ENCODE results near the gene ALDH16A1. TPM values are rescaled to one million over a fixed set of nuclear protein-coding genes. Genes with fewer than 3 reads are reported as not detected.
A peak's percentile ranks its signal among the peaks of the same experiment; 100 is the strongest.
"Not testable (repeated sequence)": the region's sequence is repeated elsewhere in the genome, so short reads cannot be mapped to it uniquely, and the experiment has no call there.

ALDH16A1 gene
- total RNA-seq, 2 donors from 2014 or later = 52.8 to 57.1 TPM

DNA sequence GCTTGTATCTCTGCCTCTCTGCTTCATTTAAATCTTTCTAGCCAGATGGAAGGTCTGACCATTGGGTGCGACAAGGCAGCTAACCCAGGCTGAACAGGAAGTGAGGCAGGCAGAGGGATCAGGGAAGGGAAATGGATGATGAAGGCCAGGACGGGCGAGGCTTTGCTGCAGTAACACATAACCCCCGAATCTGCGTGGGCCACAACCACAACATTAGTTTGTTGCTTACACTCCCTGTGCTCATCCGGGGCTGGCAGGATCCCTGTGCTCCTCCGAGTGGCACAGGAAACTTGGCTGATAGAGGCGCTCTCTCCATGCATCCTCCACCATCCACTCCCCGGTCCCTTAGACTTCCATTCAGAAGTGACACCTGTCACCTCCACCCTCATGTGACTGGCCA, 19.9 kb downstream of the ALDH16A1 start:
- peaks cover 16% of the 10 kb centered on the region for H3K27me3 Mint-ChIP-seq (ENCODE audit: insufficient read depth)

DNA sequence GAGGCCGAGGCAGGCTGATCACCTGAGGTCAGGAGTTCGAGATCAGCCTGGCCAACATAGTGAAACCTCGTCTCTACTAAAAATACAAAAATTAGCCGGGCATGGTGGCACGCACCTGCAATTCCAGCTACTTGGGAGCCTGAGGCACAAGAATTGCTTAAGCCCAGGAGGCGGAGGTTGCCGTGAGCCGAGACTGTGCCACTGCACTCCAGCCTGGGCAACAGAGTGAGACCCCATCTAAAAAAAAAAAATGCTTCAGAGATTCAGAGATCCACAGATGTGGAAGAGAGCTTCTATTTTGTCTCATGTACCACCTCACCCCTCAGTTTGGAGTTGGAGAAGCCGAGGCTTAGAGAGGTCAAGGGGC, 20.5 kb downstream of the ALDH16A1 start:
- 75 to 88% methylated on average over 8 to 9 of the region's 9 CpGs for WGBS, 2 experiments (ENCODE audit: insufficient coverage in 1 of 2, insufficient read length in 1 of 2)
- peaks cover 16% of the 10 kb centered on the region for H3K27me3 Mint-ChIP-seq (ENCODE audit: insufficient read depth)
- not testable (repeated sequence) for H3K4me3 ChIP-seq (ENCODE audit: low read length); H3K9me3 Mint-ChIP-seq; DNase-seq; H3K27ac Mint-ChIP-seq; H3K9ac ChIP-seq (ENCODE audit: extremely low read depth, low read length, poor library complexity, severe bottlenecking); H3K9me3 ChIP-seq (ENCODE audit: control insufficient read depth, low read length); H3K4me1 Mint-ChIP-seq; H3K4me3 Mint-ChIP-seq; H3K4me1 ChIP-seq (ENCODE audit: control insufficient read depth, insufficient read depth, low read length); H3K27ac ChIP-seq (ENCODE audit: low read depth, low read length)
- H3K36me3 Mint-ChIP-seq (ENCODE audit: low read depth) = peaks cover 16% of the 10 kb centered on the region
- peaks cover 11% of the 10 kb centered on the region for H3K27me3 ChIP-seq (ENCODE audit: control insufficient read depth, insufficient read depth, low read length, poor library complexity, severe bottlenecking)
- peaks cover 12% of the 10 kb centered on the region for H3K36me3 ChIP-seq (ENCODE audit: control insufficient read depth, insufficient read depth, low read length)

More for the DNA sequence above, 19.9 kb downstream of the ALDH16A1 start:
- H3K4me1 Mint-ChIP-seq = peaks cover 3% of the 10 kb centered on the region
- TF ChIP-seq, protein P1, sequence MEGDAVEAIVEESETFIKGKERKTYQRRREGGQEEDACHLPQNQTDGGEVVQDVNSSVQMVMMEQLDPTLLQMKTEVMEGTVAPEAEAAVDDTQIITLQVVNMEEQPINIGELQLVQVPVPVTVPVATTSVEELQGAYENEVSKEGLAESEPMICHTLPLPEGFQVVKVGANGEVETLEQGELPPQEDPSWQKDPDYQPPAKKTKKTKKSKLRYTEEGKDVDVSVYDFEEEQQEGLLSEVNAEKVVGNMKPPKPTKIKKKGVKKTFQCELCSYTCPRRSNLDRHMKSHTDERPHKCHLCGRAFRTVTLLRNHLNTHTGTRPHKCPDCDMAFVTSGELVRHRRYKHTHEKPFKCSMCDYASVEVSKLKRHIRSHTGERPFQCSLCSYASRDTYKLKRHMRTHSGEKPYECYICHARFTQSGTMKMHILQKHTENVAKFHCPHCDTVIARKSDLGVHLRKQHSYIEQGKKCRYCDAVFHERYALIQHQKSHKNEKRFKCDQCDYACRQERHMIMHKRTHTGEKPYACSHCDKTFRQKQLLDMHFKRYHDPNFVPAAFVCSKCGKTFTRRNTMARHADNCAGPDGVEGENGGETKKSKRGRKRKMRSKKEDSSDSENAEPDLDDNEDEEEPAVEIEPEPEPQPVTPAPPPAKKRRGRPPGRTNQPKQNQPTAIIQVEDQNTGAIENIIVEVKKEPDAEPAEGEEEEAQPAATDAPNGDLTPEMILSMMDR (conservative IDR thresholded peaks at IDR 0.05) = no peak
- no peaks in the 10 kb centered on the region for H3K9me3 ChIP-seq (ENCODE audit: control insufficient read depth, low read length)
- no peaks in the 10 kb centered on the region for H3K4me1 ChIP-seq (ENCODE audit: control insufficient read depth, insufficient read depth, low read length)
- no peak overlapping the region for H3K4me3 Mint-ChIP-seq
- no peak overlapping the region for H3K27ac ChIP-seq (ENCODE audit: low read depth, low read length)
- WGBS, 2 experiments (ENCODE audit: insufficient coverage in 1 of 2, insufficient read length in 1 of 2) = 89 to 95% methylated on average over 9 of the region's 9 CpGs
- no peak overlapping the region for H3K4me3 ChIP-seq (ENCODE audit: low read length)
- peaks cover 16% of the 10 kb centered on the region for H3K36me3 Mint-ChIP-seq (ENCODE audit: low read depth)
- H3K27ac Mint-ChIP-seq = no peak overlapping the region
- peaks cover 12% of the 10 kb centered on the region for H3K36me3 ChIP-seq (ENCODE audit: control insufficient read depth, insufficient read depth, low read length)
- DNase-seq = no peak
- no peak overlapping the region for H3K9ac ChIP-seq (ENCODE audit: extremely low read depth, low read length, poor library complexity, severe bottlenecking)
- H3K9me3 Mint-ChIP-seq = no peaks in the 10 kb centered on the region
- H3K27me3 ChIP-seq (ENCODE audit: control insufficient read depth, insufficient read depth, low read length, poor library complexity, severe bottlenecking) = peaks cover 11% of the 10 kb centered on the region

DNA sequence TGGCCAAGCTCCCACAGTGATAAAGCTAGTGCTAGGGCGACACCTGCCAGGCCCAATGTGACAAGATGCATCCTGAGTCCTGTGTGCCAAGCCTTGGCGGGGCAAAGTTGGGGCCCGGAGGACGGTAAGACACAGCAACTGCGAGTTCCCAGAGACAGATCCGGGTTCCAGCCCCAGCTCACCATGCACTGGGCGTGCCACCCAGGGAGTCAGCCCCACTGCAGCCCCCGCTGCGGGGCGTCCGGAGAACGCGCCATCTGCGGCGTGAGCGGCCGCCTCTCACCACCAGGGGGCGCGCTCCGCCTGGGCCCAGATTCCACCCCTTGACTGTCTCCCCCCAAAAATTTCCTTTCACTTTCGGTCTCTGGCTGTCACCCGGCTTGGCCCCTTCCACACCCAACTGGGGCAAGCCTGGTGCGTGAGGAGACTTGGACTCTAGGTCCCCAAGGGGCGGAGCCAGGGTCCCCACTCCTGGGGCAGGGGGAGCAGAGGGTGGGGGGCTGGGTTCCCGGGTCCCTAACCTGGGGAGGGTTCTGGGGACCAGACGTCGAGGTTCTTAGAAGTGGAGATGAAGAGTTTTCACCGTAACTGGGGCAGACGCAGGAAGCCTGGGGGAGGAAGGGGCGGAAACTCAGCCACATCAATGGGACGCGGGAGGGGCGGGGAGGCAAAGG, 21.0 kb downstream of the ALDH16A1 start, which contains the start of gene FLT3LG:
TSS of gene FLT3LG (plus strand) at position 348 of the 674 bp plus-strand sequence. CDS start 425 bp downstream, outside the sequence.
- Histone ChIP-seq H3K4me3 (ENCODE audit: low read length) (no peak within 1 kb of the TSS), H3K27me3 (ENCODE audit: control insufficient read depth, insufficient read depth, low read length, poor library complexity, severe bottlenecking) (peaks cover 11% of the 10 kb centered on the region), H3K9me3 (ENCODE audit: control insufficient read depth, low read length) (no peaks in the 10 kb centered on the region), H3K4me1 (ENCODE audit: control insufficient read depth, insufficient read depth, low read length) (no peaks in the 10 kb centered on the region), H3K36me3 (ENCODE audit: control insufficient read depth, insufficient read depth, low read length) (peaks cover 12% of the 10 kb centered on the region), H3K9ac (ENCODE audit: extremely low read depth, low read length, poor library complexity, severe bottlenecking) (no peak within 1 kb of the TSS), H3K27ac (ENCODE audit: low read depth, low read length) (no peak within 1 kb of the TSS)
- H3K4me1 Mint-ChIP-seq = peaks cover 5% of the 10 kb centered on the region
- peak; percentile 83 for DNase-seq
- peaks cover 13% of the 10 kb centered on the region for H3K36me3 Mint-ChIP-seq (ENCODE audit: low read depth)
- H3K4me3 Mint-ChIP-seq = peak within 1 kb of the TSS; percentile 21
- peaks cover 16% of the 10 kb centered on the region for H3K27me3 Mint-ChIP-seq (ENCODE audit: insufficient read depth)
- WGBS, 2 experiments (ENCODE audit: insufficient coverage in 1 of 2, insufficient read length in 1 of 2) = 28 to 29% methylated on average over 13 to 33 of the region's 33 CpGs
- TF ChIP-seq, protein P1 (conservative IDR thresholded peaks at IDR 0.05) = peak; percentile 99
- H3K9me3 Mint-ChIP-seq = peaks cover 2% of the 10 kb centered on the region
- H3K27ac Mint-ChIP-seq = no peak within 1 kb of the TSS

Data from endodermal cell (in vitro differentiated cells).